Colon (tissue), 2 donors: ENCODE results near the gene FDX1.
"Not testable (repeated sequence)": the region's sequence is repeated elsewhere in the genome, so short reads cannot be mapped to it uniquely, and the experiment has no call there.

Experiments used
- FAIRE-seq: peaks from 2 replicates; lab custom pipeline; 2012; peaks lifted over from hg19 to GRCh38; lab: Jason Lieb, UNC
- donor health status: control.
- donor health status: control.

Gene FDX1

GRCh38 chr11:110429731-110430266, at the start of gene FDX1:
Gene FDX1 (plus strand): TSS chr11:110429948. CDS start chr11:110430121, 173 bp downstream.
- FAIRE-seq, result no peak

DNA sequence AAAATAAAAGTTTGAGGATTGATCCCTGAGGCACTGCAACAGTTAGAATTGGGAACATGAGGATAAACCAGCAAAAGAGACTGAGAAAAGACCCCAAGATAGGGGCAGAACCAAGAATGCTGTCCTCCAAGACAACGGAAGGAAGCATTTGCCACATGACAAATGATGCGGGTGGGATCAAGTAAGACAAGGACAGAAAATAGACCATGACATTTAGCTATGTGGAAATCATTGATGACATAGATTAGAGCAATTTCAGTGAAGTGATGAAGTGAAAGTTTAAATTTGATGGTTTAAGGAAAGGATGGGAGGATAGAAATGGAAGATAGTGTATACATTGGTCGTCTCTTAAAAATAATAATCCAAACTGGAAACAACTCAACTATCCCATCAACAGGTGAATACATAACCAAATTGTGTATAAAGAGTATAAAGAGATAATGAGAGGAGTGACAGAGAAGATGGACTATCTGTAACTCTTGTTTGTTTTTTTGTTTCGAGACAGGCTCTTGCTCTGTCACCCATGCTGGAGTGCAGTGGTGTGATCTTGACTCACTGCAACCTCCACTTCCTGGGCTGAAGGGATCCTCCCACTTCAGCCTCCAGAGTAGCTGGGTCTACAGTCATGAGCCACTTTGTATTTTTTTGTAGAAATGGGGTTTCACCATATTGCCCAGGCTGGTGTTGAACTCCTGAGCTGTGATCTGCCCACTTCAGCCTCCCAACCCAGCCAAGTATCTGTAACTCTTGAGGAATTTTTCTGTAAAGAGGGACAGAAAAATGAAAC, 48.7 kb upstream of the FDX1 start:
- FAIRE-seq, result no peak

GRCh38 chr11:110388231-110388630, 41.5 kb upstream of the FDX1 start:
- FAIRE-seq, result not testable (repeated sequence)

- FAIRE-seq, result no peak
These were observed 39.8 kb upstream of the FDX1 start for GRCh38 chr11:110389965-110390364.

- no peak for FAIRE-seq
These were observed 37.7 kb upstream of the FDX1 start for GRCh38 chr11:110392056-110392455.

DNA sequence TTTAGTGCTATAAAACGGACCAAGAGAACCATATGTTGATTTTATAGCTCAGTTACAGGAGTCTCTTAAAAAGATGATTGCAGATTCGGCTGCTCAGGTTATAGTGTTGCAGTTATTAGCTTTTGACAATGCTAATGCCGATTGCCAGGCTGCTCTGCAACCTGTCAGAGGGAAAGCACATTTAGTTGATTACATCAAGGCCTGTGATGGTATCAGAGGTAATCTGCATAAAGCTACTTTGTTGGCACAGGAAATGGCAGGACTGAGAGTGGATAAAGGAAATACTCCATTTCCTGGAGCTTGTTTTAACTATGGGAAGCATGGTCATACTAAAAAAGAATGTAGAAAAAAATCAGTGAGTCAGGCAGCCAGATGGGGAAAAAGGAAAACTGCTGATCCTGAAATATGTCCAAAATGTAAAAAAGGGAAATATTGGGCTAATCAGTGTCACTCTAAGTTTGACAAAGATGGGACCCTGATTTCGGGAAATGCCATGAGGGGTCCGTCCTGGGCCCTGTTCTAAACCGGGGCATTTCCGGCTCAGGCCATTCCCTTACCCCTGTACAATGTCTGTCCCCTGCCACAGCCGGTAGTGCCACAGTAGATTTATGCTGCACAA, 32.0 kb upstream of the FDX1 start:
- not testable (repeated sequence) for FAIRE-seq

GRCh38 chr11:110403585-110403984, 26.2 kb upstream of the FDX1 start:
- FAIRE-seq, result not testable (repeated sequence)

DNA sequence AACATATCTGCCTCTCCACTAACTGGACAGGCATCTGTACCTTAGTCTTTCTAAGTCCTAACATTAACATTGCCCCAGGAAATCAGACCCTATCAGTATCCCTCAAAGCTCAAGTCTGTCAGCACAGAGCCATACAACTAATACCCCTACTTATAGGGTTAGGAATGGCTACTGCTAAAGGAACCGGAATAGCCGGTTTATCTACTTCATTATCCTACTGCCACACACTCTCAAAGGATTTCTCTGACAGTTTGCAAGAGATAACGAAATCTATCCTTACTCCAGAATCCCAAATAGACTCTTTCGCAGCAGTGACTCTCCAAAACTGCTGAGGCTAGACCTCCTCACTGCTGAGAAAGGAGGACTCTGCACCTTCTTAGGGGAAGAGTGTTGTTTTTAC, 24.1 kb upstream of the FDX1 start:
- not testable (repeated sequence) for FAIRE-seq

GRCh38 chr11:110407315-110407714, 22.4 kb upstream of the FDX1 start:
- no peak for FAIRE-seq

DNA sequence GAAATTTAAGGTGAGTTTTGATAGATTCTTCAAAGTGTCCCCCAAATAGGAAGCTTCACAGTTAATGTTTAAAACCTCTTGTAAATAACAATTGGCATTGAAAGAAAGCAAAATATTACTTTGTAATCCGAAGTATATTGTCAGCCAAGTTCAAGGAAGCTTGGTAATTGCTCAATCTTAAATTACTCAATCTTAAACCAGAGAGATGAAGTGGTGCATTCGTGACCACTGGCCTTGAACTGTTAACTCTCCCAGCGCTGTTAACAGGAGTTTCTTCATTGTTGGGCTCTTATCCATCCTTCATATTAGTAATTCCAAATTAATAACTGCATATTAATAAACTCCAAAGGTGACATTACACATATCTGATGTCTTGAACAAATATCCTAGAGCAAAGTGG, 20.6 kb upstream of the FDX1 start:
- no peak for FAIRE-seq

DNA sequence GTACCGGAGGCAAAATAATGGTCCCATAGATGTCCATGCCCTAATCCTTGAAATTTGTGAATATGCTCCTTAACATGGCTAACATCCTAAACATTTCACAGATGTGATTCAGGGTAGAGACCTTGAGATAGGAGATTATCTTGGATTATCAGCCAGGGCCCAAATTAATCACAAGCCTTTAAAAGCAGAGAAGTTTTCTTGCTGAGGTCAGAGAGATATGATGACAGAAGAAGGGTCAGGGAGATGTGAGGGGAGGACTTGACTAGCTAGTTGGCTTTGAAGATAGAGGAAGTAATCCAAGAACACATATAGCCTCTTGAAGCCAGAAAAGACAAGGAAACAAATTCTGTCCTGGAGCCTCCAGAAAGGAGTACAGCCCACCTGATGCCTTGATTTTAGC, 19.1 kb upstream of the FDX1 start:
- FAIRE-seq, result no peak

DNA sequence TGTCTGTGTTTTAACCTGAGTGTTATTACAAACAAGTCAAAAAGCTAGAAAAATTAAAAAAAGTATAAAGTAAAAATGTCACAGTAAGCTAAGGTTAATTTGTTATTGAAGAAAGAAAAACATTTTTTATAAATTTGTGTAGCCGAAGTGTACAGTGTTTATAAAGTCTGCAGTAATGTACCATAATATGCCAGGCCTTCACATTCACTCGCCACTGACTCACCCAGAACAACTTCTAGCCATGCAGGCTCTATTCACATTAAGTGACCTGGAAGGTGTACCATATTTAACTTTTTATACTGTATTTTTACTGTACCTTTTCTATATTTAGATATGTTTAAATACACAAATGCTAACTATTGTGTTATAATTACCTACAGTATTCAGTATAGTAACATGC, 14.7 kb upstream of the FDX1 start:
- FAIRE-seq, result no peak

DNA sequence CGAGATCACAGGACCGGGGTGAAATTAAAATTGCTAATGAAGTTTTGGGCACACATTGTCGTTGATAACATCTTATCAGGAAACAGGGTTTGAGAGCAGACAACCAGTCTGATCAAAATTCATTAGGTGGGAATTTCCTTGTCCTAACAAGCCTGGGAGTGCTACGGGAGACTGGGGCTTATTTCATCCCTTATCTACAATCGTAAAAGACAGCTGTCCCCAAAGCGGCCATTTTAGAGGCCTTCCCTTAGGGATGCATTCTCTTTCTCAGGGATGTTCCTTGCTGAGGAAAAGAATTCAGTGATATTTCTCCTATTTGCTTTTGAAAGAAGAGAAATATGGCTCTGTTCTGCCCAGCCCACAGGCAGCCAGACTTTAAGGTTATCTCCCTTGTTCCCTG, 8.1 kb upstream of the FDX1 start:
- not testable (repeated sequence) for FAIRE-seq

DNA sequence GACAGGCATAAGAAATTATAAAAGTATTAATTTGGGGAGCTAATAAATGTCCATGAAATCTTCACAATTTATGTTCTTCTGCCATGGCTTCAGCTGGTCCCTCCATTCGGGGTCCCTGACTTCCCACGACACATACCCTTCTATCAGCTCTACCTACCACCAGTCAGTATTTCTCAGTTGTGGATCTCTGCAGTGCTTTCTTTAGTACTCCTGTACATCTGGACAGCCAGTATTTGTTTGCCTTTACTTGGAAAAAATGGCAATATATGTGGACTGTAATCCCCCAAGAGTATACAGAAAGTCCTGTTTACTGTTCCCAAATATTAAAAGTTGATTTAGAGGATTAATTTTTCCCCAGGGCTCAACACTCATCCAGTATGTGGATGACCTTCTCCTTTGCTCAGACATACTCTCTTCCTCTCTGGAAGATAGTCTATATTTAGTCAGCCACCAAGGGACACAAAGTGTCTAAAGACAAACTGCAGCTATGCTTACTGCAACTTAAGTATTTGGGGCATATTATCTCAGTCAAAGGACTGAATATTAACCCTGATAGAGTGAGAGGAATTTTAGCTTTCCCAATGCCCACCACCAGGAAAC, 7.3 kb upstream of the FDX1 start:
- no peak for FAIRE-seq

DNA sequence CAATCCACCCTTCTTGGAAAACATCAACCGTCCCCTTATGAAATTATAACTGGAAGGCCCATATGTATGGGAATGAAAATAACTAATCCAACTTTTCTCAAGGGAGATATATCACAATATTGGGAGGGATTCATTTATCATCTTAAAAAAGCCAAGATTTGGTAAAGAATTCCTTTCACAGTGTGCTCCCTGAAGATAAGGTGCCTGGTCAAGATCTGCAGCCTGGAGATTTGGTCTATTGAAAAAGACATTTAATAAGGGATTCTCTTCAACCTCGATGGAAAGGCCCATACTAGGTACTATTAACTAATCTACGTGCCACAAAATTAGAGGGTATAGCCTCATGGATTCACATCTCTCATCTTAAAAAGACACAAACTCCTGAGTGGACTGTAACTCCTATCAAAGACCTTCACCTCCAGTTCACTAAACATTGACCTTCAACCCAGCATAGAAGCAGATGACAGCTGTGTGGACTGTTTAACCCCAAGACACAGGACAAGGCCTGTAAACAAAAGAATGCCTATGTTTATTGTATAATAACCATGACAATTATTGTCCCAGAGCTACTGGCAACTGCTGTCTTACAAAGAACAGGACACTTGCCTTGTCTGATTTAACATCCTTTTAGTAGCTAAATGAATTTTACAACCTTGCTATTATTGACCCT, 4.8 kb upstream of the FDX1 start:
- no peak for FAIRE-seq

DNA sequence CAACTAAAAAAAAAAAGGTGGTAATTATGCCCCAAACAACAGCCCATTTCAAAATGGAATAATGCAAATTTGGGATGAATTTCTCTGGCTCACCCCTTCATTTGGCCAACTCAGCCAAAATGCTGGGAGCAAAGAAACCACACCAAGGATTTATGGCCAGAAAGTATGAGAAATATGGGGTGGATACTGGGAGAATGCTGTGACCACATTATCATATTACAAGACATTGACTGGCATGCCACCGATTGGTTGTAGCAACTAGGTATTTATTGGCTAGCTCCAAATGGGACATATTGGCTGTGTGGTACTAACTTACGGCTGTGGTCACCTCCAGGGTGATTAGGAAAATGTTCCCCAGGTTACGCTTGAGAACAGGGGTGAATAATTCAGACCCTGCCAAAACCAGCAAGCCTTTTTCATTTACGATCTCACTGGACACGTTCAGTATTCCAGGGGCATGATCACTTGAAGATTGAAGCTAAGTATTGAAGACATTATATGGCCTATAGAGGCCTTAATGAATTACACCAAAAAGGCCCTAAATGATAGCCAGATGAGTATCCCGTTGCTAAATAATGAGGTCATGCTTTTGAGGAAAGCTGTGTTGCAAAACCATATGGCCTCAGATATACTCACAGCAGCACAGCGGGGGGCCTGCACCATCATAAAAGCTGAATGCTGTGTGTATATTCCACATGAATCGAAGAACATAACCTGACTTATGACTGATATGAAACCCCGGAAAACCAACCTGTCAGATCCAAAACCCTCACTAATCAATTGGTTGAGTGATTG, 3.8 kb upstream of the FDX1 start:
- FAIRE-seq, result no peak

DNA sequence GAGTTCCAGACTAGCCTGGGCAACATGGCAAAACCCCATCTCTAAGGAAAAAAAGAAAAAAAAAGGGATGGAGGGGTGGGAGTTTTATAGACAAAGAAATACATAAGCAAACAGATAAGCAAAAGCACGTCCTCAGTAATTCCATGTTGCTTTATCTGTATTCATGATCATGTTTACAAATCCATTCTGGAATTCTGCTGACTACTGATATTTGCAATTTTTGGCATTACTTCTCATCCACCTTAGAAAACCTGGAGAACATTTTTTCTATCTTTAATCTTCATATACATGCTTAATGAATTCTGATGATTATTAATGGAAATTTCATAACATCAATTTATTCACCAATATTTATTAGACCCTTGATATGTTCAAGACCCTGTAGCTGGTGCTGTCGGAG, 1.7 kb upstream of the FDX1 start:
- FAIRE-seq, result no peak

DNA sequence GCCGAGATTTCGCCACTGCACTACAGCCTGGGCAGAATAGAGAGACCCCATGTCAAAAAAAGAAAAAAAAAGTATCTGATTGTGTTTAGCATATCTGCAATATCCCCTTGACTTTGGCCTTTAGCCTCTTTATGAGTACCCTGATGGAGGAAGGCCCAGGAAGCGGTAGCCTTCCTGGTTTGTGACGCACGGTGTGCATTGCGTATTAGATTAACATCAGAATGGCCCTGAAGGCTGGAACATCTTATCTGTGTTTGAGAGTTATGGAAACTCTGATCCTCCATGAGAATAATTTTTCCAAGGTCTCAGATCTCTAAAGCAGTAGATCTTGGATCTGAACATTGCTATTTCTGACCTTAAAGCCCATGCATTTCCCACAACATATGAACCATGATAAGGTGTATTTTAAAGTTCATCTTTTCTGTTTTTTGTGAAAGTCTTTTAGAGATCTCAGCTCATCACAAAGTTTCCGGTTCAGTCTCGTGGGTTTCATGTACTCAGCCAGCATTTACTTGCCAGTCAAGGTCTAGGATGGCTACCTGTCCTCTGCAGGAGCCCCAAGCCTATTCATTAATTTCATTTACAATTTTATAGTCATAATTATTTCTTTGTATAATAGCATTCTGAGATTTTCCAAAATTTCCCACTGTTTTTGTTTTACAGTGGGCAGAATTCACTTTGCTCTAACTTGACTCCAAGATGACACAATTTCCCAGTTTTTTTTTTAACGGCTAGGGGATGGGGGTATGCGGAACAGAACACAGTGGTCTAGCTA, 605 bp upstream of the FDX1 start:
- FAIRE-seq, result no peak

DNA sequence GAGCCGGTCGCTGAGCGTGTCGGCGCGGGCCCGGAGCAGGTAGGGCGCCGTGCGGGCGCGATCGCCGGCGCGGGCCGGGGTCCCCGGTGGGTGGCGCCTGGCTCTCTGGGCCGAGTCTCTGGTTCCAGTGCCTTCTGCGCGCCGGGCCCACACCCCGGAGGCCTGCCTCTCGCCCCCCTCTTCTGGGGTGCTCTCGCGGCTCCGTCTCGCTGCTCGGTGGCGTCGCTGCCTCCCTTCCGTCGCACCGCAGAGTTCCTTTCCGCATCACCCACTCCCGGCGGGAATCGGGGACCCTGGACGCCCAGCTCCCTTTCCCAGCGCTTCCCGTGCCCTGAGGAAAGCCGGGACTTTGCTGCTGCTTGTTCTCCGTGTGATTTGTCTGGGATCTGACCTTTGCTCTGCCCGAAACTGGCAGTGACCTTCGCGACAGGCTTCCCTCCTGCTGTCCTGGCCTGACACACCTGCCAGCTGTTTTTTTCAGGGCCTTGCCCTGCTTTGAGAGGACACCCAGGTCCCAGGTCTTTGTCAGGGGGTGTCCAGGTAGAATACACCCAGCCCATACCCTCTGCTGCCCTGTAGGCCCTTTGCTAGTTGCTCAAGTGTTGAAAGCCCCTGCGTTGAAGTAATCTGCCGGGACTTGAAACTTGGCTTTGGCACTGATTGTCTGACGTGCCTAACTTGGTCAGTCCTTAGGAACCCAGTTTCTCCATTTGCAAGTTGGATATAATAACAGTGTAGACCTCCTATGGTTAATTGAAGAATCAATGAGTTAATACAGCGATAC, 711 bp downstream of the FDX1 start:
- FAIRE-seq, result no peak

DNA sequence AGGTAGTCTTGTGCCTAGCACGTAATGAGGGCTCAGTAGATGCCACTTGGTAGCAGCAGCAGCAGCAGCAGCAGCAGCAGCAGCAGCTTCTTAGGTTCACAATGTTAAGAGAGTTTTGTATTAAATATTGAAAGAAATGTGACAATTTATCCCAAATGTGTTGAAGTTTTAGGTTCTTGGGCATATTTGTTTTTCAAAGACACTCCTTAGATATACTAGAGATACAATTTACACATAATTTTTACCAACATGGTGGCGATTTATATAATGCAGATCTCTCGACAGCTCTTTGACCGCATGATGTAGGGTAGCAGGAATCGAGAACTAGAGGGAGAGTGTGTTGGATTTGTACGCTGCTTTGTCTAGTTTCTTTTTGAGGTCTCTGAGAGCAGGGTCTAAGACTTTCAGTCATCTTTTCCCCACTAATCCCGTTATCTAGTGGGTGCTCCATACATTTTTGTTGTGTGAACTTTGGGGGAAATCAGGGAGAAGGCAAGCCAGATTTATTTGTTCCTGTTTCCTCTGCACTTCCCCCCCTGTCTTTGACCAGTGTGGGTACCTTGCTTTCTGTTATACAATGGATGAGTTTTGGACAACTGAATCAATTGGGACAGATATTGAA, 1.4 kb downstream of the FDX1 start:
- FAIRE-seq, result no peak
